Astrocyte of the spinal cord (primary cell): ENCODE results near the gene DTNB.
"Not testable (repeated sequence)": the region's sequence is repeated elsewhere in the genome, so short reads cannot be mapped to it uniquely, and the experiment has no call there.

Experiments used
- DNase-seq: peaks from one replicate; pipeline ENCODE4 v3.0.0; 2011; ENCODE audit warnings: low read depth, low spot score
- H3K4me3 ChIP-seq: 2 replicates; pipeline ENCODE4 v1.5.1; 2011; ENCODE audit warnings: low read depth, mild to moderate bottlenecking, low read length, moderate library complexity
- CTCF ChIP-seq: IDR thresholded peaks from 2 replicates; pipeline ENCODE4 v1.5.1; 2012; ENCODE audit warnings: low read depth, mild to moderate bottlenecking, low read length, inconsistent platforms
- in situ Hi-C: cut with HindIII; loops from 2 replicates; pipeline ENCODE4 v1.10.0; 2017; ENCODE audit warnings: low sequenced_read_pairs

Gene DTNB

GRCh38 chr2:25414781-25415180 is 258.6 kb downstream of the DTNB start:
- H3K4me3 ChIP-seq, result no peak overlapping the region
- TF ChIP-seq CTCF, result no peak
- DNase-seq, result no peak
- in situ Hi-C loops, result no loop called here

GRCh38 chr2:25413409-25413808 is 260.0 kb downstream of the DTNB start:
- H3K4me3 ChIP-seq, in situ Hi-C loops, DNase-seq: not testable (repeated sequence)

- no peak for TF ChIP-seq CTCF
- no peak for DNase-seq
- no peak overlapping the region for H3K4me3 ChIP-seq
- in situ Hi-C loops, result no loop called here
These were observed 261.6 kb downstream of the DTNB start for GRCh38 chr2:25411753-25412152.

GRCh38 chr2:25411281-25411680 is 262.1 kb downstream of the DTNB start:
- no peak for TF ChIP-seq CTCF
- H3K4me3 ChIP-seq, result no peak overlapping the region
- DNase-seq, result no peak
- in situ Hi-C loops, result no loop called here

GRCh38 chr2:25410370-25410769 is 263.0 kb downstream of the DTNB start:
- in situ Hi-C loops, result no loop called here
- no peak overlapping the region for H3K4me3 ChIP-seq
- TF ChIP-seq CTCF, result no peak
- no peak for DNase-seq

GRCh38 chr2:25409468-25409867 is 263.9 kb downstream of the DTNB start:
- no peak overlapping the region for H3K4me3 ChIP-seq
- no peak for DNase-seq
- TF ChIP-seq CTCF, result no peak
- in situ Hi-C loops, result no loop called here

GRCh38 chr2:25409044-25409443 is 264.3 kb downstream of the DTNB start:
- no peak for DNase-seq
- no peak for TF ChIP-seq CTCF
- in situ Hi-C loops, result no loop called here
- H3K4me3 ChIP-seq, result no peak overlapping the region
